HepG2 (cell line): Measurements from ENCODE around the gene ATOSB. TPM values are rescaled to one million over a fixed set of nuclear protein-coding genes. Genes with fewer than 3 reads are reported as not detected.

Experiments
- NFYC ChIP-seq: IDR thresholded peaks from 2 replicates; pipeline ENCODE4 v1.6.1; 2016; ENCODE audit warnings: missing genetic modification reagents, missing compliant biosample characterization
- SP140L ChIP-seq: sonication (generic); formaldehyde crosslinking; IDR thresholded peaks from 2 replicates; pipeline ENCODE4 v1.4.0; 2020; ENCODE audit warnings: missing genetic modification reagents, borderline replicate concordance
- ZBTB7B ChIP-seq: sonication (generic); formaldehyde crosslinking; IDR thresholded peaks from 2 replicates; pipeline ENCODE4 v1.4.0; 2020; ENCODE audit warnings: missing genetic modification reagents
- ZNF75D ChIP-seq: sonication (generic); formaldehyde crosslinking; IDR thresholded peaks from 2 replicates; pipeline ENCODE4 v1.8.1; 2023; ENCODE audit warnings: missing genetic modification reagents, mild to moderate bottlenecking, borderline replicate concordance
- ZNF790 ChIP-seq: sonication (generic); formaldehyde crosslinking; IDR thresholded peaks from 2 replicates; pipeline ENCODE4 v1.8.0; 2022; ENCODE audit warnings: missing genetic modification reagents, mild to moderate bottlenecking, borderline replicate concordance
- polyA plus RNA-seq, 8 experiments: library from polyadenylated mRNA; depleted of rRNA in 3 of 8; stranded (reverse) in 7 of 8; unstranded in 1 of 8; fragments of >200 nt; fragmentation: Illumina TruSeq in 4 of 8; extraction: Trizol in 4 of 8; gene quantifications; 2 replicates each; pipeline versions ENCODE4 v1.2.1 to v1.2.3, GENCODE V29; 2011 to 2016; ENCODE audit warnings: low read depth in 4 of 8, missing spikeins in 1 of 8, mixed read lengths in 1 of 8; ENCODE audit not compliant: insufficient read depth in 1 of 8
- total RNA-seq, 5 experiments: library from RNA; depleted of rRNA; stranded (reverse); fragments of >200 nt; fragmentation: Illumina TruSeq; extraction: Trizol; gene quantifications; 2 replicates each; pipeline ENCODE4 v1.2.3, GENCODE V29; 2016; ENCODE audit warnings: low read depth in 1 of 5
- TF ChIP-seq, protein P1 (sequence below): sonication (generic); formaldehyde crosslinking; IDR thresholded peaks from 2 replicates; pipeline ENCODE4 v1.8.0; 2022; ENCODE audit warnings: mild to moderate bottlenecking, missing genetic modification reagents, moderate library complexity
- TF ChIP-seq, protein P2 (sequence below): sonication (generic); formaldehyde crosslinking; IDR thresholded peaks from 2 replicates; pipeline ENCODE4 v1.4.0; 2020; ENCODE audit warnings: missing genetic modification reagents
- TF ChIP-seq, protein P3 (sequence below): sonication (generic); formaldehyde crosslinking; IDR thresholded peaks from 2 replicates; pipeline ENCODE4 v1.5.1; 2020; ENCODE audit warnings: mild to moderate bottlenecking, moderate library complexity, missing genetic modification reagents
- TF ChIP-seq, protein P4 (sequence below): sonication (generic); formaldehyde crosslinking; IDR thresholded peaks from 2 replicates; pipeline ENCODE4 v1.8.1; 2022; ENCODE audit warnings: low read depth, mild to moderate bottlenecking, missing genetic modification reagents

Gene ATOSB
- total and polyA plus RNA-seq, 2 of the 13 experiments (the other 11 are each of a cell fraction or from before 2014, with no cell fraction given) = 1.9 to 6.4 TPM

DNA sequence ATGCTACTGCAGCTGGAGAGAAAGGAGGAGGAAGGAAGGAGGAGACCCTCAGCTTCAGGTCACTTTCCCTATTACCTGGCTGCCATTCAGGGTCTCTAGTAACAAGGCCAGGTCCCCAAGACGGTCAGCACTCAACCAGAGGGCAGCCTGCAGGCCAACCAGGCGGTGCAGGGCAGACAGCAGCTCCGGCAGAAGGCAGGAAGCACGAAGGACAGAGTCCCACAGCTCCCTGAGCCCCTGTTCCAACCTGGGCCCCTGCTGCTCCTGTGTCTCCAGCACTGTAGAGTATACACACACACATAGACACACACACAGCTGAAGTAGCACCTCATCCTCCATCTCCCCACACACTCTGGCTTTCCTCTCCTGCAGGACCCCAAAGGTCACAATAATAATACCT, 37.6 kb downstream of the ATOSB start (continued):
- TF ChIP-seq, protein P1, sequence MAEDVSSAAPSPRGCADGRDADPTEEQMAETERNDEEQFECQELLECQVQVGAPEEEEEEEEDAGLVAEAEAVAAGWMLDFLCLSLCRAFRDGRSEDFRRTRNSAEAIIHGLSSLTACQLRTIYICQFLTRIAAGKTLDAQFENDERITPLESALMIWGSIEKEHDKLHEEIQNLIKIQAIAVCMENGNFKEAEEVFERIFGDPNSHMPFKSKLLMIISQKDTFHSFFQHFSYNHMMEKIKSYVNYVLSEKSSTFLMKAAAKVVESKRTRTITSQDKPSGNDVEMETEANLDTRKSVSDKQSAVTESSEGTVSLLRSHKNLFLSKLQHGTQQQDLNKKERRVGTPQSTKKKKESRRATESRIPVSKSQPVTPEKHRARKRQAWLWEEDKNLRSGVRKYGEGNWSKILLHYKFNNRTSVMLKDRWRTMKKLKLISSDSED (CRISPR knock-in tag) = no peak
- TF ChIP-seq, protein P2, sequence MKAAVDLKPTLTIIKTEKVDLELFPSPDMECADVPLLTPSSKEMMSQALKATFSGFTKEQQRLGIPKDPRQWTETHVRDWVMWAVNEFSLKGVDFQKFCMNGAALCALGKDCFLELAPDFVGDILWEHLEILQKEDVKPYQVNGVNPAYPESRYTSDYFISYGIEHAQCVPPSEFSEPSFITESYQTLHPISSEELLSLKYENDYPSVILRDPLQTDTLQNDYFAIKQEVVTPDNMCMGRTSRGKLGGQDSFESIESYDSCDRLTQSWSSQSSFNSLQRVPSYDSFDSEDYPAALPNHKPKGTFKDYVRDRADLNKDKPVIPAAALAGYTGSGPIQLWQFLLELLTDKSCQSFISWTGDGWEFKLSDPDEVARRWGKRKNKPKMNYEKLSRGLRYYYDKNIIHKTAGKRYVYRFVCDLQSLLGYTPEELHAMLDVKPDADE = no peak
- TF ChIP-seq ZBTB7B (CRISPR knock-in tag) (no peak), ZNF790 (no peak), NFYC (CRISPR knock-in tag) (no peak), SP140L (no peak), ZNF75D (CRISPR knock-in tag) (no peak)
- TF ChIP-seq, protein P3, sequence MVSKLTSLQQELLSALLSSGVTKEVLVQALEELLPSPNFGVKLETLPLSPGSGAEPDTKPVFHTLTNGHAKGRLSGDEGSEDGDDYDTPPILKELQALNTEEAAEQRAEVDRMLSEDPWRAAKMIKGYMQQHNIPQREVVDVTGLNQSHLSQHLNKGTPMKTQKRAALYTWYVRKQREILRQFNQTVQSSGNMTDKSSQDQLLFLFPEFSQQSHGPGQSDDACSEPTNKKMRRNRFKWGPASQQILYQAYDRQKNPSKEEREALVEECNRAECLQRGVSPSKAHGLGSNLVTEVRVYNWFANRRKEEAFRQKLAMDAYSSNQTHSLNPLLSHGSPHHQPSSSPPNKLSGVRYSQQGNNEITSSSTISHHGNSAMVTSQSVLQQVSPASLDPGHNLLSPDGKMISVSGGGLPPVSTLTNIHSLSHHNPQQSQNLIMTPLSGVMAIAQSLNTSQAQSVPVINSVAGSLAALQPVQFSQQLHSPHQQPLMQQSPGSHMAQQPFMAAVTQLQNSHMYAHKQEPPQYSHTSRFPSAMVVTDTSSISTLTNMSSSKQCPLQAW (CRISPR knock-in tag) = no peak
- TF ChIP-seq, protein P4, sequence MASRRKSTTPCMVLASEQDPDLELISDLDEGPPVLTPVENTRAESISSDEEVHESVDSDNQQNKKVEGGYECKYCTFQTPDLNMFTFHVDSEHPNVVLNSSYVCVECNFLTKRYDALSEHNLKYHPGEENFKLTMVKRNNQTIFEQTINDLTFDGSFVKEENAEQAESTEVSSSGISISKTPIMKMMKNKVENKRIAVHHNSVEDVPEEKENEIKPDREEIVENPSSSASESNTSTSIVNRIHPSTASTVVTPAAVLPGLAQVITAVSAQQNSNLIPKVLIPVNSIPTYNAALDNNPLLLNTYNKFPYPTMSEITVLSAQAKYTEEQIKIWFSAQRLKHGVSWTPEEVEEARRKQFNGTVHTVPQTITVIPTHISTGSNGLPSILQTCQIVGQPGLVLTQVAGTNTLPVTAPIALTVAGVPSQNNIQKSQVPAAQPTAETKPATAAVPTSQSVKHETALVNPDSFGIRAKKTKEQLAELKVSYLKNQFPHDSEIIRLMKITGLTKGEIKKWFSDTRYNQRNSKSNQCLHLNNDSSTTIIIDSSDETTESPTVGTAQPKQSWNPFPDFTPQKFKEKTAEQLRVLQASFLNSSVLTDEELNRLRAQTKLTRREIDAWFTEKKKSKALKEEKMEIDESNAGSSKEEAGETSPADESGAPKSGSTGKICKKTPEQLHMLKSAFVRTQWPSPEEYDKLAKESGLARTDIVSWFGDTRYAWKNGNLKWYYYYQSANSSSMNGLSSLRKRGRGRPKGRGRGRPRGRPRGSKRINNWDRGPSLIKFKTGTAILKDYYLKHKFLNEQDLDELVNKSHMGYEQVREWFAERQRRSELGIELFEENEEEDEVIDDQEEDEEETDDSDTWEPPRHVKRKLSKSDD (CRISPR knock-in tag) = no peak
